ENCODE data around the gene TTC8.

TTC8 gene

GRCh38 chr14:88895116-88895515, 70.7 kb downstream of the TTC8 start:
- no peak for DNase-seq (ENCODE audit: low spot score in 2 of 2)
- no peaks in the 10 kb centered on the region for H3K4me1 Mint-ChIP-seq
- H3K36me3 Mint-ChIP-seq (ENCODE audit: insufficient read depth) = no peaks in the 10 kb centered on the region
- peaks cover 22% of the 10 kb centered on the region for H3K27me3 Mint-ChIP-seq
- no peak for ATAC-seq (replicated peaks; ENCODE audit: extremely low read depth, poor library complexity, severe bottlenecking)
- no peak overlapping the region for H3K4me3 Mint-ChIP-seq
- no peaks in the 10 kb centered on the region for H3K9me3 Mint-ChIP-seq
- H3K27ac Mint-ChIP-seq (ENCODE audit: low read depth) = no peak overlapping the region

- Mint-ChIP-seq H3K4me3 (no peak overlapping the region), H3K9me3 (no peaks in the 10 kb centered on the region), H3K36me3 (ENCODE audit: insufficient read depth) (no peaks in the 10 kb centered on the region), H3K27ac (ENCODE audit: low read depth) (no peak overlapping the region), H3K4me1 (no peaks in the 10 kb centered on the region), H3K27me3 (peaks cover 37% of the 10 kb centered on the region)
- ATAC-seq (replicated peaks; ENCODE audit: extremely low read depth, poor library complexity, severe bottlenecking) (no peak), DNase-seq (ENCODE audit: low spot score in 2 of 2) (no peak)
Observed at GRCh38 chr14:88901189-88901588, 76.7 kb downstream of the TTC8 start.

- H3K36me3 Mint-ChIP-seq (ENCODE audit: insufficient read depth) = no peaks in the 10 kb centered on the region
- H3K27ac Mint-ChIP-seq (ENCODE audit: low read depth) = no peak overlapping the region
- H3K27me3 Mint-ChIP-seq = peaks cover 43% of the 10 kb centered on the region
- no peak overlapping the region for H3K4me3 Mint-ChIP-seq
- no peaks in the 10 kb centered on the region for H3K9me3 Mint-ChIP-seq
- no peaks in the 10 kb centered on the region for H3K4me1 Mint-ChIP-seq
- no peak for ATAC-seq (replicated peaks; ENCODE audit: extremely low read depth, poor library complexity, severe bottlenecking)
- DNase-seq (ENCODE audit: low spot score in 2 of 2) = no peak
Observed at GRCh38 chr14:88901991-88902390, 77.5 kb downstream of the TTC8 start.

- ATAC-seq (replicated peaks; ENCODE audit: extremely low read depth, poor library complexity, severe bottlenecking) (no peak), DNase-seq (ENCODE audit: low spot score in 2 of 2) (no peak)
- peaks cover 48% of the 10 kb centered on the region for H3K27me3 Mint-ChIP-seq
- no peak overlapping the region for H3K27ac Mint-ChIP-seq (ENCODE audit: low read depth)
- H3K4me3 Mint-ChIP-seq = no peak overlapping the region
- peaks cover under 1% of the 10 kb centered on the region for H3K9me3 Mint-ChIP-seq
- H3K36me3 Mint-ChIP-seq (ENCODE audit: insufficient read depth) = no peaks in the 10 kb centered on the region
- H3K4me1 Mint-ChIP-seq = no peaks in the 10 kb centered on the region
Observed at GRCh38 chr14:88902850-88903249, 78.4 kb downstream of the TTC8 start.

GRCh38 chr14:88904206-88904647, 79.8 kb downstream of the TTC8 start:
- H3K4me3 Mint-ChIP-seq = no peak overlapping the region
- peaks cover 5% of the 10 kb centered on the region for H3K9me3 Mint-ChIP-seq
- no peaks in the 10 kb centered on the region for H3K4me1 Mint-ChIP-seq
- H3K27ac Mint-ChIP-seq (ENCODE audit: low read depth) = no peak overlapping the region
- no peaks in the 10 kb centered on the region for H3K36me3 Mint-ChIP-seq (ENCODE audit: insufficient read depth)
- peaks cover 56% of the 10 kb centered on the region for H3K27me3 Mint-ChIP-seq
- no peak for ATAC-seq (replicated peaks; ENCODE audit: extremely low read depth, poor library complexity, severe bottlenecking)
- no peak for DNase-seq (ENCODE audit: low spot score in 2 of 2)

GRCh38 chr14:88904864-88905263, 80.4 kb downstream of the TTC8 start:
- DNase-seq (ENCODE audit: low spot score in 2 of 2) (no peak), ATAC-seq (replicated peaks; ENCODE audit: extremely low read depth, poor library complexity, severe bottlenecking) (no peak)
- Mint-ChIP-seq H3K36me3 (ENCODE audit: insufficient read depth) (no peaks in the 10 kb centered on the region), H3K27me3 (peaks cover 56% of the 10 kb centered on the region), H3K27ac (ENCODE audit: low read depth) (no peak overlapping the region), H3K4me1 (no peaks in the 10 kb centered on the region), H3K9me3 (peaks cover 5% of the 10 kb centered on the region), H3K4me3 (no peak overlapping the region)

- no peak for ATAC-seq (replicated peaks; ENCODE audit: extremely low read depth, poor library complexity, severe bottlenecking)
- no peak for DNase-seq (ENCODE audit: low spot score in 2 of 2)
- peaks cover 31% of the 10 kb centered on the region for H3K27me3 Mint-ChIP-seq
- no peak overlapping the region for H3K27ac Mint-ChIP-seq (ENCODE audit: low read depth)
- H3K4me3 Mint-ChIP-seq = no peak overlapping the region
- H3K4me1 Mint-ChIP-seq = no peaks in the 10 kb centered on the region
- H3K36me3 Mint-ChIP-seq (ENCODE audit: insufficient read depth) = no peaks in the 10 kb centered on the region
- H3K9me3 Mint-ChIP-seq = peaks cover 5% of the 10 kb centered on the region
Observed at GRCh38 chr14:88908216-88908615, 83.8 kb downstream of the TTC8 start.

- peaks cover 5% of the 10 kb centered on the region for H3K9me3 Mint-ChIP-seq
- no peaks in the 10 kb centered on the region for H3K36me3 Mint-ChIP-seq (ENCODE audit: insufficient read depth)
- no peaks in the 10 kb centered on the region for H3K4me1 Mint-ChIP-seq
- H3K27ac Mint-ChIP-seq (ENCODE audit: low read depth) = no peak overlapping the region
- ATAC-seq (replicated peaks; ENCODE audit: extremely low read depth, poor library complexity, severe bottlenecking) = no peak
- H3K4me3 Mint-ChIP-seq = no peak overlapping the region
- no peak for DNase-seq (ENCODE audit: low spot score in 2 of 2)
- H3K27me3 Mint-ChIP-seq = peaks cover 27% of the 10 kb centered on the region
Observed at GRCh38 chr14:88910386-88910785, 85.9 kb downstream of the TTC8 start.

GRCh38 chr14:88911809-88912208, 87.4 kb downstream of the TTC8 start:
- Mint-ChIP-seq H3K27ac (ENCODE audit: low read depth) (no peak overlapping the region), H3K4me3 (no peak overlapping the region)

GRCh38 chr14:88914956-88915355, 90.5 kb downstream of the TTC8 start:
- Mint-ChIP-seq H3K27me3 (peaks cover 35% of the 10 kb centered on the region), H3K4me3 (no peak overlapping the region), H3K27ac (ENCODE audit: low read depth) (no peak overlapping the region), H3K36me3 (ENCODE audit: insufficient read depth) (no peaks in the 10 kb centered on the region), H3K4me1 (no peaks in the 10 kb centered on the region), H3K9me3 (no peaks in the 10 kb centered on the region)
- no peak for ATAC-seq (replicated peaks; ENCODE audit: extremely low read depth, poor library complexity, severe bottlenecking)
- no peak for DNase-seq (ENCODE audit: low spot score in 2 of 2)

More at GRCh38 chr14:88911809-88912208, 87.4 kb downstream of the TTC8 start:
- Mint-ChIP-seq H3K9me3 (peaks cover 5% of the 10 kb centered on the region), H3K36me3 (ENCODE audit: insufficient read depth) (no peaks in the 10 kb centered on the region), H3K4me1 (no peaks in the 10 kb centered on the region), H3K27me3 (peaks cover 30% of the 10 kb centered on the region)
- DNase-seq (ENCODE audit: low spot score in 2 of 2) (no peak), ATAC-seq (replicated peaks; ENCODE audit: extremely low read depth, poor library complexity, severe bottlenecking) (no peak)

GRCh38 chr14:88919502-88919901, 95.1 kb downstream of the TTC8 start:
- H3K4me3 Mint-ChIP-seq = no peak overlapping the region
- DNase-seq (ENCODE audit: low spot score in 2 of 2) (no peak), ATAC-seq (replicated peaks; ENCODE audit: extremely low read depth, poor library complexity, severe bottlenecking) (no peak)
- peaks cover 64% of the 10 kb centered on the region for H3K27me3 Mint-ChIP-seq
- no peaks in the 10 kb centered on the region for H3K36me3 Mint-ChIP-seq (ENCODE audit: insufficient read depth)
- no peaks in the 10 kb centered on the region for H3K9me3 Mint-ChIP-seq
- H3K4me1 Mint-ChIP-seq = no peaks in the 10 kb centered on the region
- H3K27ac Mint-ChIP-seq (ENCODE audit: low read depth) = no peak overlapping the region

Measured in central memory CD8-positive, alpha-beta T cell (primary cell).